Fibroblast of pulmonary artery (primary cell): ENCODE results near the gene ZNF724.
"Not testable (repeated sequence)": the region's sequence is repeated elsewhere in the genome, so short reads cannot be mapped to it uniquely, and the experiment has no call there.

Experiments used
- DNase-seq: peaks from one replicate; pipeline ENCODE4 v3.0.0-alpha.2; 2010; ENCODE audit warnings: low read depth
- H3K4me3 ChIP-seq: replicated peaks from 2 replicates; pipeline ENCODE4 v1.5.1; 2011; ENCODE audit warnings: low read depth, mild to moderate bottlenecking, control low read depth, low read length, moderate library complexity
- TF ChIP-seq, protein P1 (sequence below): IDR thresholded peaks from 2 replicates; pipeline ENCODE4 v1.5.1; 2011; ENCODE audit warnings: mild to moderate bottlenecking, control low read depth, low read length, inconsistent platforms; ENCODE audit errors: missing control alignments

The ZNF724 gene

DNA sequence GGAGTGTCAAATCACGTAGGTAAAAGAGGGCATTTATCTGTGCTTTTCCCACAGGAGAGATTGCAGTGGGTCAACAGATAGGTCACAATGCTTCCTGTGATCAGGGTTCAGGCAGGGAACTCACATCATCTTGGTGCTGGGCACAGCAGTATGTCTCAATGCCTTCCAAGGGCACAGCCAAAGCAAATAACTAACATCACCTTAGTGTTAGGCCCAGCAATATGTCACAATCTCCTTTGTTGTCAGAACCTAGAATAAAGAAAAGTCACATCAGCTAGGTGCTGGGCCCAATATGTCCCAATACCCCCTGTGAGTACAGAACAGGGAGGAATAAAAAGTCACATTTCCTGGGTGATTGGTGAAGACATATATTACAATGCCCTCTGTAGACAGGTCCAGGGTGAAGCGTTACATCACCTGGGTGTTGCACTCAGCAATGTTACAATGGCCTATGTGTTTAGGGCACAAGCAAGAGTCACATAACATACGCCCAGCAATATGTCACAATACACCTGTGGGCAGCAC, 11.4 kb upstream of the ZNF724 start:
- no peak for DNase-seq
- TF ChIP-seq, protein P1, sequence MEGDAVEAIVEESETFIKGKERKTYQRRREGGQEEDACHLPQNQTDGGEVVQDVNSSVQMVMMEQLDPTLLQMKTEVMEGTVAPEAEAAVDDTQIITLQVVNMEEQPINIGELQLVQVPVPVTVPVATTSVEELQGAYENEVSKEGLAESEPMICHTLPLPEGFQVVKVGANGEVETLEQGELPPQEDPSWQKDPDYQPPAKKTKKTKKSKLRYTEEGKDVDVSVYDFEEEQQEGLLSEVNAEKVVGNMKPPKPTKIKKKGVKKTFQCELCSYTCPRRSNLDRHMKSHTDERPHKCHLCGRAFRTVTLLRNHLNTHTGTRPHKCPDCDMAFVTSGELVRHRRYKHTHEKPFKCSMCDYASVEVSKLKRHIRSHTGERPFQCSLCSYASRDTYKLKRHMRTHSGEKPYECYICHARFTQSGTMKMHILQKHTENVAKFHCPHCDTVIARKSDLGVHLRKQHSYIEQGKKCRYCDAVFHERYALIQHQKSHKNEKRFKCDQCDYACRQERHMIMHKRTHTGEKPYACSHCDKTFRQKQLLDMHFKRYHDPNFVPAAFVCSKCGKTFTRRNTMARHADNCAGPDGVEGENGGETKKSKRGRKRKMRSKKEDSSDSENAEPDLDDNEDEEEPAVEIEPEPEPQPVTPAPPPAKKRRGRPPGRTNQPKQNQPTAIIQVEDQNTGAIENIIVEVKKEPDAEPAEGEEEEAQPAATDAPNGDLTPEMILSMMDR = no peak

DNA sequence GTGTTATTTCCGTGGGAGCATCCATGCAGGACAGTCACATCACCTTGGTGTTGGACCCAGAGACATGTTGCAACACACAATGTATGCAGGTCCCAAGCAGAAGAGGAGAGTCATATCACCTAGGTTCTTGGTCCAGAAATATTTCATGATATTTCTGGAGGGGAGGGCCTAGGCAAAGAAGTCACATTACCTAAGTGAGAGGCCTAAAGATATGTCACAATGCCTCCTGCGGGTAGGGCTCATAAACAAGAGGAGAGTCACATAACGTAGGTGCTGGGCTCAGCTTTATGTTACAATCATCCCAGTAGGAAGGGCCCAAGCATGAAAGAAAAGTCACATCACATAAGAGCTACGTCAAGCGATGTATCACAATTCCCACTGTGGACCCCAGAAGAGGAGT, 10.8 kb upstream of the ZNF724 start:
- no peak for DNase-seq
- TF ChIP-seq, protein P1 = no peak
- no peak overlapping the region for H3K4me3 ChIP-seq

More for the DNA sequence above, 11.4 kb upstream of the ZNF724 start:
- no peak overlapping the region for H3K4me3 ChIP-seq

DNA sequence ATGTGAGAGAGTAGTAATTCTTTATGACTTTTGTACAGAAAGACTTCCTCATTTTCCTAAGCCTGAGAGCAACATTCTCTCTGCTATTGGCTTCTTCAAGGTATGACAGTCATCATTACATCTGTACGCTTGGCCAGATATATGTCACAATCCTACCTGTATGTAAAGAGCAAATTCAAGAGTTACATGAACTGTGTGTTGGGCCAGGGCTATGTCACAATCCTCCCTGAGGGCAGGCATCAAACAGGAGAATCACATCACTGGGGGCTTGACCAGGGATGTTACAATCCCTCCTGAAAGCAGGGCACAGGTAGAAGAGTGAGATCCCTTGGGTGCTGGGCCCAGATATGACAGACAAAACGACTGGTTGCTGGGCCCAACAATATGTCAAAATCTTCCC, 9.8 kb upstream of the ZNF724 start:
- DNase-seq = no peak
- H3K4me3 ChIP-seq = no peak overlapping the region
- TF ChIP-seq, protein P1 = no peak

DNA sequence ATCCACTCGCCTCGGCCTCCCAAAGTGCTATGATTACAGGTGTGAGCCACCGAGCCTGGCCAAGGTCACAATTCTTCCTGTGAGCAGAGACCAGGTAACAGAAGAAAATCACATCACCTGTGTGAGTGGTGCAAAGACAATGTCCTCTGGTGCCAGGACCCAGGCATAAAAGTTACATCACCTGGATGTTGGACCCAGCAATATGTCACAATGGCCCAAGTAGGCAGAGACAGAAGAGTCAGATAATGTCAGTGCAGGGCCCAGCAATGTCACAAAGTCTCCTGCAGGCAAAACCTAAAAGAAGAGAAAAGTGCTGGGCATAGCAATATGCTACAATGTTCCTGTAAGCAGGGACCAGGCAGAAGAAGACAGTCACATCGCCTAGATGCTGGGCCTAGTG, 5.5 kb upstream of the ZNF724 start:
- DNase-seq = no peak
- TF ChIP-seq, protein P1 = no peak
- no peak overlapping the region for H3K4me3 ChIP-seq

DNA sequence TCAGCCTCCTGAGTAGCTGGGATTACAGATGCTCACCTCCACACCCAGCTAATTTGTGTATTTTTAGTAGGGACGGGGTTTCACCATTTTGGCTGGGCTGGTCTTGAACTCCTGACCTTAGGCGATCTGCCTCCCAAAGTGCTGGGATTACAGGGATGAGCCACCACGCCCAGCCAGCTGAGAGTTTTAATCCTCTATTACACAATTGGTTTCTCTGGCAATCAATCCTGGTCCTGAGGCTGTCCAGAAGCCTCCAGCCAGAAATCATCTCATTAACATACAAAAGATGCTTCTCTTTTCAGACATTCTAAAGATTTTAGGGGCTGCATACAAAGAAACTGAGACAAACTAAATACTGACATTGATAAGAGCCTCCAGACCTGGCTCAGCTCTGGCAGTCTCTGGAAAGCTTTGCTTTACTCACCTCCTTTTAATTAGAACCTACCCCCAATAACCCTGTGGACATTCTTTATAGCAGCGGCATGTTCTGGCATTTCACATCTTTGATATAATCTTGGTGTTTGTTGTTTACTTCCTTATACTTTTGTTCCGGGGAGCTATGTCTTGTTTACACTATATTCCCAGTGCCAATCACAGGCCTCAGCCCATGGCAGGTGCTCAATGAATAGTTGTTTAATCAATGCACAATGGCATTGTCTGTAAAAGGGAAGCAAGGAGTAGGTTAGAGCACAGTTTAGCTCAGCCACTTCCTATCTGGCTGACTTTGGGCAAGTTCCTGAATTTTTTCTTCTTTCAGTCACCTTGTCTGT, 4.1 kb upstream of the ZNF724 start:
- no peak for DNase-seq
- TF ChIP-seq, protein P1 = no peak
- no peak overlapping the region for H3K4me3 ChIP-seq

DNA sequence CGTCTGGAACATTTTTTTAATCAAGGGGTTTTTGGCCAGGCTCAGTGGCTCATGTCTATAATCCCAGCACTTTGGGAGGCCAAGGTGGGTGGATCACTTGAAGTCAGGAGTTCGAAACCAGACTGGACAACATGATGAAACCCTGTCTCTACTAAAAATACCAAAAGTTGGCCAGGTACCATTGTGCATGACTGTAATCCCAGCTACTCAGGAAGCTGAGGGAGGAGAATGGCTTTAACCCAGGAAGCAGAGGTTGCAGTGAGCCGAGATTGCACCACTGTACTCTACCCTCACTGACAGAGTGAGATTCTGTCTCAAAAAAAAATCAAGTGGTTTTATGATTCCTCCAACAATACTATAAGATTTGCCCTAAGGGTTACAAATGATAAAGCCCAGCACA, 3.1 kb upstream of the ZNF724 start:
- H3K4me3 ChIP-seq = not testable (repeated sequence)
- peak; percentile 53 for DNase-seq

DNA sequence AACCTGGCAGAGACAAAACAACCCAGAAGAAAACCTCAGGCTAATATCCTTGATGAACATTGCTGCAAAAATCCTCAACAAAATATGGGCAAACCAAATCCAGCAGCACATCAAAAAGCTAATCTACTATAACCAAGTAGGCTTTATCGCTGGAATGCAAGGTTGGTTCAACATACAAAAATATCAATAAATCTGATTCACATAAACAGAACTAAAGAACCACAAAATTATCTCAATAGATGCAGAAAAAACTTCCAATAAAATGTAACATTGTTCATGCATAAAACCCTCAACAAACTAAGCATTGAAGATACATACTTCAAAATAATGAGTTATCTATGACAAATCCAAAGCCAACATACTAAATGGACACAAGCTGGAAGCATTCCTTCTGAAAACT, 8.8 kb downstream of the ZNF724 start:
- no peak for DNase-seq
- TF ChIP-seq, protein P1 = no peak
- no peak overlapping the region for H3K4me3 ChIP-seq
